ENCODE results near the gene KLHL18.
A peak's percentile ranks its signal among the peaks of the same experiment; 100 is the strongest.
"Not testable (repeated sequence)": the region's sequence is repeated elsewhere in the genome, so short reads cannot be mapped to it uniquely, and the experiment has no call there.

The KLHL18 gene

GRCh38 chr3:47315069-47315647 lies 32.4 kb downstream of the KLHL18 start:
- no peak for FAIRE-seq

DNA sequence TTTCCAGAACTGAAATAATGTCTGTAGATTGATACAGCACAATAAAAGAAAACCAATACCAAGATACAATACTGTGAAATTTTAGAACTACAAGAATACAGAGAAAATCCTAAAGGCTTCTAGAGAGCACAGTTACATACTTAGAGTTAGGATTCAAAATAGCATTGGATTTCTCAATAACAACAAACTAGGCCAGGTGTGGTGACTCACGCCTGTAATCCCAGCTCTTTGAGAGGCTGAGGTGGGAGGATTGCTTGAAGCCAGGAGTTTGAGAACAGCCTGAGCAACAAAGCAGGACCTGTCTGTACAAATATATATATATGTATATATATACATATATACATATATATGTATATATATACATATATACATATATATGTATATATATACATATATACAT lies 33.4 kb downstream of the KLHL18 start:
- not testable (repeated sequence) for FAIRE-seq

DNA sequence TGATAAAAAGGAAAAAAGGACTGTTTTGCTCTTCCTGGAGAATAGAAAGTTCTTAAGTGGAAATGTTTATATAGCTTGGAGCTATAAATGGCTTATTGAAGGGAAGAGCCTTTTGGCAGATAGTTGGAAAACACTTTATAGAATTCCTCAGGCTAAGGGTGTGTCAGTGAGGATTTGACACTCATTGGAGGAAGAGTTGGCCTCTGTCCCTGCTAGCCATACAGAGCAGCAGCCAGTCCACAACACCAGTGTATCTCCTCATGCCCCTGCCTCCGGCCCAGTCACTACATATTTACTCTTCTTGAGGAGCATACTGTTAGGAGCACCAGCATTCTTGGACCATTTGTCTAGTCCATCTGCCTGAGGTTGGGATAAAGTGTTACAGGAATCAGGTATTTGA lies 36.2 kb downstream of the KLHL18 start:
- FAIRE-seq, result no peak

DNA sequence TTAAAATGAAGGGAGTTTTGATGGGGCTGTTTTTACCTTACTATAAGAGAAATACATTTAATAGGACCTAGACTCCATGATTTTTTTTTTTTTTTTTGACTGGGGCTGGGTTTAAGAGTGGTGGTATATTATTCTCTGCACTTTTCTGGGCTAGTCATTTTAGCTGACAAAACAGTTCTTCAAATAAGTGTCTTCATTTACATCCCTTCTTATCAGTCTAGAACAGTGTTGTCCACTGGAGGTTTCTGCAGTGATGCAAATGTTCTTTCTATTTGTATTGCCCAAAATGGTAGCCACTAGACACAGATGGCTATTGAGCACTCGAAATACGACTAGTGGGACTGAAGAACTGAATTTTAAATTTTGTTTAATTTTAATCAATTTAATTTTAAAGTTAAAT lies 37.2 kb downstream of the KLHL18 start:
- FAIRE-seq, result no peak

DNA sequence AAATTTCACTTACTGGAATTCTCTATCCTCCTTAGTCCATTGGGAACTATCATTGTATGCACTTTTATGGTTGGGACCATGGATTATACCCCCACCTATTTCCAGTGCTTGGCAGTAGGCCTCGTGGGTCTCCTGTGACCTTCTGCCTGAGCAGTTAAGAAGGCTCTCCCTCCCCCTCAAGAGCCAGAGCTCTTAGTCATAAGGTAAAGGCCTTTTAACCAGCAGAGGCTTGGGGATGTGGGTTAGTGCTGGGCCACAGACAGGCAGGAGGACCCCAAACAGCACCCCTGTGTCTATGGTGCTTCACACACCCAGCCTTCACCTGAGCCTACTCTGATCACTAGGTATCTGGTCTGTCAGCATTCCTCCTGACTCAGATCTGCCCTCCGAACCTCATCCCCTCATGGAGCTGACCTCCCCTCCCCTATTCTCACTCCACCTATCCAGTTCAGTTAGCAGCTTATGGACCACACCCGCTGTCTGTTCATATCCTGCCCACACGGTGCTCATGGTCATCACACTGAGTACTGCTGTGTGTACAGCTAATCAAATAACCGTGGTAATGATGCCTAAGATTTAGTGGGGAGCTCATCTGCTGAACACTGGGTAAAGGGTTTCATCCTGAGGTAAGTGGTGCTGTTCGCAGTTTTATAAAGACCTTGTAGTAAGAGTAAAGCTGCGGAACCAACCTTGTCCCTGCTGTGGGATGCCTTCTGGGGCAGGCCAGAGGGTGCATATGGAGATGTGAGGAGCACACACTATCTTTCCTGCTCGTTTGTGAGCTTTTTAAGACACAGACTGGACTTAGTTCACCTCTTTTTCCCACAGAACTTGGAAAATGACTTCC lies 40.9 kb downstream of the KLHL18 start:
- FAIRE-seq, result no peak

- peak; percentile 52 for FAIRE-seq
These were observed 41.6 kb downstream of the KLHL18 start for GRCh38 chr3:47324278-47324865.

DNA sequence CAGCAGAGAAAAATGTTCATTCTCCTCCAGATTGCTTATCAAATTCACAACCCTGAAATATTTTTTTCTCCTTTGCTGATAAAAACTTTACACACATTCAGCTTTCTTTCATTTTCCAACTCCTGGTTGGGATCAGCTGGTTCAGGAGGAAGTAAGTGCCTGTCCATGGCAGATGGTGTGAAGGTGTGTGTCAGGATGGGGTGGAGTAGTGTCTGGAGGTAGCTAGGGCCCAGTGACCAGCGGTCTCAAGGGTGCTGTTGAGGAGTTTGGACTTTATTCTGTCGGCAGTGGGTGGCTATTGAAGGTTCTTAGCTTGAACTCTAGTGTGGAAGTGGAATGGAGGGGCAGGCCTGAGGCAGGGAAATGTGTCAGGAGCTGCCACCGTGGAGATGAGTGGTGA lies 51.2 kb downstream of the KLHL18 start:
- FAIRE-seq, result no peak

DNA sequence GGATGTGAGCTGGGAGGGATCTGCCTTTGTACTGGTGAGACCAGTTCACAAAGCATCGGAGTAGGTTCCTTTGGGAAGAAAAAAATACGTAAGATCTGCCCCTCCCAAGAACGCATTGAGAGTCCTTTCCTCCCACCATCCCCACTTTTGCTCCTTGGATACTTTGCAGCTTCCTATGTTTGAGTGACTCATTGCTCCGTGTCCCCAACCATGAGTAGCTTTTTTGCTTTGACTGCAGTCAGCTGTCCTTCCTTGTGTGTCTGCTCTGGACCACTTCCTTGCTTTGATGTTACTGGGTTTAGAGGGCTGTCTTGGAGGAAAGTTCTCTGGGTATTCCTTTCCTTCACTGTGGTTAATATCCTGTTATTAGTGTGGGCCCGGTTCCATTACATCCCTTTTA lies 54.9 kb downstream of the KLHL18 start:
- no peak for FAIRE-seq

DNA sequence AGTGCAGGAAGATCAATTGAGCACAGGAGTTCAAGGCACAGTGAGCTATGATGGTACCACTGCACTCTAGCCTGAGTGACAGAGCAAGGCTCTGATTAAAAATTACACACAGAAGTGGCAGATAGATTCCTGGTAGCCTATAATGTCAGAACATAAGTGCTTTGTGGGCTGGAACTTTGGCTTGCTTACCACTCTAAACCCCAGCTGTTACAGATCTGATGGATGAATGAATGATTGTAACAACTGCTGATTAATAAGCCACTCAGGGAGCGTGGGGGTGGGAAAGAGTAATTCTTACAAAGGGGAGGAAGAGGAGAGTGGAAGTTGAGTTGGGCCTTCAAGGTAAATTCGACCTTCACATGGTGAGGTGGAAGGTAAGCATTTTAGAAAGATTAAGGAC lies 57.2 kb downstream of the KLHL18 start:
- FAIRE-seq, result no peak

DNA sequence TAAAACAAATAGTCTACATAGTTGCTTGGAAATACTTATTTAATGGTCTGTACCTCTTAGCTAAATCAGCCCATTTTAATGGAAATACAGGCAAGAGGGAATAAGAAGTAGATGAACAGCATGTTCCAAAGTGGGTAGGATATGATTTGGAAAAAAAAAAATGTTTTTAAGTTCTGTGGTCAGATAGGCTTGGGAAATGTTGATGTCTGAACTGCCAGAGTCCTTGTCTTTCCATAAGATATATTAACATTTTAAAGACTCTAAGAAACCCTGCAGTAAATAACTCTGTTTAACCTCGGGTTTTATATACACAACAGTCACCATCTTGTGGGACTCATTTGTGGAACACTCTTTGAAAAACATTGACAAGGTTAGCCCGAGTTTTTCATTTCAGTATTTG lies 58.1 kb downstream of the KLHL18 start:
- no peak for FAIRE-seq

GRCh38 chr3:47342151-47342550 lies 59.4 kb downstream of the KLHL18 start:
- no peak for FAIRE-seq

GRCh38 chr3:47342812-47343211 lies 60.1 kb downstream of the KLHL18 start:
- no peak for FAIRE-seq

DNA sequence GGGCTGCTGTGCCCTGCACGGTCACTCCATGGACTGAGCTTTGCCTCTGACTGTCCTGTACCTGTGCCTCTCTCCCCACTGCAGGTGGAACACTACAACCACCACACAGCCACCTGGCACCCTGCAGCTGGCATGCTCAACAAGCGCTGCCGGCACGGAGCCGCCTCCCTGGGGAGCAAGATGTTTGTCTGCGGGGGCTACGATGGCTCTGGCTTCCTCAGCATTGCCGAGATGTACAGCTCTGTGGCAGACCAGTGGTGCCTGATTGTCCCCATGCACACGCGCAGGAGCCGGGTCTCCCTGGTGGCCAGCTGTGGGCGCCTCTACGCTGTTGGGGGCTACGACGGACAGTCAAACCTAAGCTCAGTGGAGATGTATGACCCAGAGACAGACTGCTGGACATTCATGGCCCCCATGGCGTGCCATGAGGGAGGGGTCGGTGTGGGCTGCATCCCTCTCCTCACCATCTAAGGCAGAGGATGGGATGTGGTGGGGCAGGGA lies 60.8 kb downstream of the KLHL18 start:
- no peak for FAIRE-seq

- no peak for FAIRE-seq
These were observed 62.2 kb downstream of the KLHL18 start for GRCh38 chr3:47344971-47345370.

DNA sequence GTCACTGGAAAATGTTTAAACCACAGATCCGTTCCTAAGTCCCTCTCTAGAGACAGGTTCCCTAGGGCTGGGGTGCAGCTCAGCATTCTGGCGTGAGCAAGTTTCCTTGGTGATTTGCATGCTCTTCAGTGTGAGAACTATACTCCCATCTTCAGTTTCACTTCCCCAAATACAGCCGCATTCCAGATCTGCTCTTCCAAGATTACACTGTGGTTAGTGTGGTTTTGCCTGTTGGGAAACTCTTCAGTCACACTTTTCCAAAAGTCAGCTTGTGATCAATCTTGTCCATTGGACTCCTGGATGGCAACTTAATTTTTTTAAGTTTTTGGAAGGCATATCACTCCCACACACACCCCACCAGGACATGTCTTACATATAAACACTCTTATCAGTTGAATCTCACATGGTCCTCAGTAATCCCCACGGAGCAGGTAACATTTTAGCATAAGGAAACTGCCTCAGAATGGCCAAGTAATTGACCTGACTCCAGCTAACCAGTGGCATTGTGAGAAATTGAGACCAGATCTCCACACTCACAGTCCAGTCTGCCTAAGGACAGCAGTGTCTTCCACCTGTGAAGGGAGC lies 64.6 kb downstream of the KLHL18 start:
- FAIRE-seq, result no peak

- FAIRE-seq, result no peak
These were observed 65.8 kb downstream of the KLHL18 start for GRCh38 chr3:47348411-47349154.

DNA sequence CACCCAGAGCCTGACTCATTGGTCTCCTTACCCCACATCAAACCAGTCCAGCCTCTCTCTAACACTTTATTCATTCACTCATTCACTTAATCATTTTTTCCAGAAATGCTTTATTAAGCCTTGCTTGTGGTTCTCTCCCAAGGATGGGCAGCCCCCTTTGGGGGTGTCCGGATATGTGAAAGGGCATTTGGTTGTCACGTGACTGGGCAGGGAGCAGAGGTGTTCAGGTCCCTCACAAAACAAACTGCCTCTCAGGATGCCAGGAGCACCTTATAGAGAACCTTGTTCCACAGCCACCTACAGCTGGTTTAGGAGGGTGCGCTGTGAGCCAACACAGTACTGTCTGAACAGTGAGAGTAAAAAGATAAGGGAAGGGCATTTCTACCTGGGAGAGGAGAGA lies 72.3 kb downstream of the KLHL18 start:
- FAIRE-seq, result no peak

DNA sequence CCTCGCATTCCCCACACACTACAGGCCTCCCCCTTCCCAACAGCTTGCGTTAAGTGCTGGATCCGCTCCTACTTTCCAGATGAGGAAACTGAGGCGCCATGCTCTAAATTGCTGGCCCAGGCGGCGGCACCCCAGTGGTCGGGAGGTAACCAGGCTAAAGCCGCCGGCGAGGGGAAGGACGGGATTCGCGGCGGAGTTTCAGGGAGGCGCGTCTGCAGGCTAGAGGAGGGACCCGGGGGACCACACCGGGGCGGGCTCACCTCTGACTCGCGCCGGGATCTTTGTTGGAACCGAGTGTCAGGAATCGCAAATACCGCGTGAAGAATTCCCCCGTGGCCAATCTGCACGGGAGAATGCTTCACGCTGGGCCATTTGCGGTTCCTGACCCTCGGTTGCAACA lies 73.5 kb downstream of the KLHL18 start:
- FAIRE-seq, result no peak

DNA sequence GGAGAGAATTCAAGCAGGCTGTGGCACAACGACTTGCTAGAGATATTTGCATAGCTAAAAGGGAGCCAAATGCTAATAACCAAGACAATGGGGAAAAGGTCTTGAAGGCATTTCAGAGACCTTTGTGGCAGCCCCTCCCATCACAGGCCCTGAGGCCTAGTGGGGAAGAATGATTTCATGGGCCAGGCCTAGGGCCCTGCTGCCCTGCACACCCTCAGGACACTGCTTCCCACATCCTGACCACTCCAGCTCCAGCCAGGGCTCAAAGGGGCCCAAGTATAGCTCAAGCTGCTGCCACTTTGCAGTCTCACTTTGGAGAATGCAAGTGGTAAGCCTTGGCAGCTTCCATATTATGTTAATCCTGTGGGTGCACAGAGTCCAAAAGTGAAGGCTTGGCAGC lies 76.6 kb downstream of the KLHL18 start:
- no peak for FAIRE-seq

DNA sequence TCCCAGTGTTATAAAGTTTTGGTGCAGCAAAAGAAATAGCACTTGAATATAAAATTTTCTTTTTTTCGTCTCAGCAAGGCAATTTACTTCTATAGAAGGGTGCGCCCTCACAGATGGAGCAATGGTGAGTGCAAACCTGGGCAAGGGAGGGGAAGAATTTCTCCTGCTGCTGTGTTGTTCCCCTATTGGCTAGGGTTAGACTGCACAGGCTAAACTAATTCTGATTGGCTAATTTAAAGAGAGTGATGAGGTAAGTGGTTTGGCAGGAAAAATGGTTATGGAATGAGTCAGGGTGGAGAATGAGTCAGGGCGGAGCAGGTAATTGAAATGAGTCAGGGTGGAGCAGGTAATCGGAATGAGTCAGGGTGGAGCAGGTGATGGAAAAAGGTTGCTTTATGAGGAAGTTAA lies 77.4 kb downstream of the KLHL18 start:
- not testable (repeated sequence) for FAIRE-seq

DNA sequence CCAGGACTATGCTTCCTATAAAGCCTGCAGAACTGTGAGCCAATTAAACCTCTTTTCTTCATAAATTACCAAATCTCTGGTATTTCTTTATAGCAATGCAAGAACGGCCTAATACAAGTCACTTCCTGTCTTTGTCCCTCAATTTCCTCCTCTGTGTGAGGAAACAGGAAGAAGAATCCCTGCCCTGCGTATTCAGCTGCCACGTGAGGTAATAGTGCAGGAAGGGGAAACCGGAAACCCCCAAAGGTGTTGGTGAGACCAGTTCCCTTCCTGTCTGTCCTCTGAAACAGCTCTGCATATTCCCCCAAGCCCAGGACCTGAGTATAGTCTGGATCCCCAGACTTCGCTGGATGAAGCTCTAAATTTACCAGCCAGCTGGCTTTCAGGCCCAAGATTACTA lies 80.0 kb downstream of the KLHL18 start:
- no peak for FAIRE-seq

DNA sequence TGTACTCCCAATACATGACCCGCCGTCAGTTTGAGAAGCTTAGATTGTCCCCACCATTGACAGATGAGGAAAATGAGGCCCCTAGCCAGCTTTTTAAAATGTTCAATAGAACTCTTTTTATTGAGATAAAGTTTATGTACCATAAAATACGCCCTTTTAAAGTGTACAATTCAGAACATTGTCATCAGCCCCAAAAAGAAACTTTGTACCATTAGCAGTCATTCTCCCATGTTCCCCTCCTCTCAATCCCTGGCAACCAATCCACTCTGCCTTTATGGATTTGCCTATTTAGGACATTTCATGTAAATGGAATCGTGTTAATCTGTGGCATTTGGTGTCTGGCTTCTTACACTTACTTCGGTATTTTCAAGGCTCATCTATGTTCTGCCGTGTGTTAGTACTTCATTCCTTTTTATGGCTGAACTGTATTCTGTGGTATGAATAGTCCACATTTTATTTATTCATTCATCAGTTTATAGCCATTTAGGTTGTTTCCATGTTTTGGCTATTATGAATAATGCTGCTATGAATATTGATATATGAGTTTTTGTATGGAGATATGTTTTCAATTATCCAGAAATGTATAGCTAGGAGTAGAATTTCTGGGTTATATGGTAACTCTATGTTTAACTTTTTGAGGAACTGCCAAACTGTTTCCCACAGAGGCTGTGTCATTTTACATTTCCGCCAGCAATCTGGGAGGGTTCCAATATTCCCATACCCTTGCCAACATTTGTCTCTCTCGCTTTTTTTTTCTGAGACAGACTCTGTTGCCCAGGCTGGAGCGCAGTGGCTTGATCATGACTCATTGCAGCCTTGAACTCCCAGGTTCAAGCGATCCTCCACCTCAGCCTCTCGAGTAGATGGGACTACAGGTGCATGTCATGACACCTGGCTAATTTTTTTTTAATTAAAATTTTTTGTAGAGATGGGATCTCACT lies 82.7 kb downstream of the KLHL18 start:
- no peak for FAIRE-seq
